MM.1S (cell line): ENCODE measurements around the gene EPHB1.

Experiments
- DNase-seq: peaks from one replicate; pipeline ENCODE4 v3.0.0-alpha.2; 2015
- H2AFZ ChIP-seq: fragments of 300-600 bp; sonication (generic); 2 replicates; pipeline ENCODE4 v1.6.0; 2016; ENCODE audit warnings: antibody characterized with exemption, low read length
- H3F3A ChIP-seq: fragments of 300-600 bp; sonication (generic); 2 replicates; pipeline ENCODE4 v1.6.1; 2016; ENCODE audit warnings: mild to moderate bottlenecking, antibody characterized with exemption, low read length, moderate library complexity, mixed read lengths; ENCODE audit not compliant: insufficient read depth
- H3K27ac ChIP-seq: fragments of 300-600 bp; sonication (generic); 2 replicates; pipeline ENCODE4 v1.5.1; 2016; ENCODE audit warnings: mild to moderate bottlenecking, low read length
- H3K27me3 ChIP-seq: fragments of 300-600 bp; sonication (generic); replicated peaks from 2 replicates; pipeline ENCODE4 v1.6.0; 2016; ENCODE audit warnings: low read length; ENCODE audit not compliant: insufficient read depth
- H3K36me3 ChIP-seq: fragments of 300-600 bp; sonication (generic); replicated peaks from 2 replicates; pipeline ENCODE4 v1.6.1; 2016; ENCODE audit warnings: mild to moderate bottlenecking, low read length, mixed read lengths; ENCODE audit not compliant: insufficient read depth
- H3K4me1 ChIP-seq: fragments of 300-600 bp; sonication (generic); 2 replicates; pipeline ENCODE4 v1.6.1; 2016; ENCODE audit warnings: low read length, mixed read lengths
- H3K4me2 ChIP-seq: fragments of 300-600 bp; sonication (generic); 2 replicates; pipeline ENCODE4 v1.6.0; 2016; ENCODE audit warnings: low read depth, low read length
- H3K4me3 ChIP-seq: fragments of 300-600 bp; sonication (generic); 2 replicates; pipeline ENCODE4 v1.5.1; 2016; ENCODE audit warnings: low read length, mixed read lengths
- H3K79me2 ChIP-seq: fragments of 300-600 bp; sonication (generic); 2 replicates; pipeline ENCODE4 v1.6.1; 2016; ENCODE audit warnings: mixed run types, low read length, mixed read lengths
- H3K9ac ChIP-seq: fragments of 300-600 bp; sonication (generic); 2 replicates; pipeline ENCODE4 v1.6.1; 2016; ENCODE audit warnings: low read length, mixed read lengths
- H3K9me2 ChIP-seq: fragments of 300-600 bp; sonication (generic); replicated peaks from 2 replicates; pipeline ENCODE4 v1.6.1; 2016; ENCODE audit warnings: mild to moderate bottlenecking, low read length, mixed read lengths; ENCODE audit not compliant: insufficient read depth
- H3K9me3 ChIP-seq: fragments of 300-600 bp; sonication (generic); replicated peaks from 2 replicates; pipeline ENCODE4 v1.6.1; 2016; ENCODE audit warnings: mild to moderate bottlenecking, low read length, mixed read lengths; ENCODE audit not compliant: insufficient read depth
- H4K20me1 ChIP-seq: fragments of 300-600 bp; sonication (generic); 2 replicates; pipeline ENCODE4 v1.6.1; 2016; ENCODE audit warnings: mild to moderate bottlenecking, low read length, moderate library complexity, mixed read lengths; ENCODE audit not compliant: insufficient read depth
- EZH2 ChIP-seq: fragments of 300-600 bp; sonication (generic); optimal IDR thresholded peaks from 2 replicates; pipeline ENCODE3; 2017; ENCODE audit warnings: low read depth, mild to moderate bottlenecking, antibody characterized with exemption, low read length, mixed read lengths
- EZH2phosphoT487 ChIP-seq: fragments of 300-600 bp; sonication (generic); IDR thresholded peaks from 2 replicates; pipeline ENCODE4 v1.6.1; 2018; ENCODE audit warnings: antibody characterized with exemption, low read length
- TF ChIP-seq, protein P1 (sequence below): fragments of 300-600 bp; sonication (generic); IDR thresholded peaks from 2 replicates; pipeline ENCODE4 v1.5.1; 2016; ENCODE audit warnings: antibody characterized with exemption, low read length, mixed read lengths

The EPHB1 gene

DNA sequence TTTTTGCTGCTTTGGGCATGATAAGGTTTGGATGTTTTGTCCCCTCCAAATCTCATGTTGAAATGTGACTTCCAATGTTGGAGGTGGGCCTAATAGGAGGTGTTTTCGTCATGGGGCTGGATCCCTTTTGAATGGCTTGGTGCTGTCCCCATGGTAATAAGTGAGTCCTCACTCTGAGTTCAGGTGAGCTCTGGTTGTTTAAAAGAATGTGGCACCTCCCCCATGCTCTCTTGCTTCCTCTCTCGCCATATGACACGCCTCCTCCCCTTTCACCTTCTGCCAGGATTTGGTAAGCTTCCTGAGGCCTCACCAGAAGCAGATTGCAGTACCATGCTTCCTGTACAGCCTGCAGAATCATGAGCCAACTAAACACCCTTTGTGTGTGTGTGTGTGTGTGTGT, 255.5 kb downstream of the EPHB1 start:
- Histone ChIP-seq H2AFZ (no peak overlapping the region), H3K27ac (no peak overlapping the region), H3K27me3 (no peaks in the 10 kb centered on the region), H3K36me3 (no peaks in the 10 kb centered on the region), H4K20me1 (no peaks in the 10 kb centered on the region), H3K4me1 (no peaks in the 10 kb centered on the region), H3K9ac (no peak overlapping the region), H3K4me2 (no peak overlapping the region), H3K9me3 (no peaks in the 10 kb centered on the region), H3K4me3 (no peak overlapping the region), H3K79me2 (no peaks in the 10 kb centered on the region), H3K9me2 (no peaks in the 10 kb centered on the region), H3F3A (no peaks in the 10 kb centered on the region)
- TF ChIP-seq, protein P1, sequence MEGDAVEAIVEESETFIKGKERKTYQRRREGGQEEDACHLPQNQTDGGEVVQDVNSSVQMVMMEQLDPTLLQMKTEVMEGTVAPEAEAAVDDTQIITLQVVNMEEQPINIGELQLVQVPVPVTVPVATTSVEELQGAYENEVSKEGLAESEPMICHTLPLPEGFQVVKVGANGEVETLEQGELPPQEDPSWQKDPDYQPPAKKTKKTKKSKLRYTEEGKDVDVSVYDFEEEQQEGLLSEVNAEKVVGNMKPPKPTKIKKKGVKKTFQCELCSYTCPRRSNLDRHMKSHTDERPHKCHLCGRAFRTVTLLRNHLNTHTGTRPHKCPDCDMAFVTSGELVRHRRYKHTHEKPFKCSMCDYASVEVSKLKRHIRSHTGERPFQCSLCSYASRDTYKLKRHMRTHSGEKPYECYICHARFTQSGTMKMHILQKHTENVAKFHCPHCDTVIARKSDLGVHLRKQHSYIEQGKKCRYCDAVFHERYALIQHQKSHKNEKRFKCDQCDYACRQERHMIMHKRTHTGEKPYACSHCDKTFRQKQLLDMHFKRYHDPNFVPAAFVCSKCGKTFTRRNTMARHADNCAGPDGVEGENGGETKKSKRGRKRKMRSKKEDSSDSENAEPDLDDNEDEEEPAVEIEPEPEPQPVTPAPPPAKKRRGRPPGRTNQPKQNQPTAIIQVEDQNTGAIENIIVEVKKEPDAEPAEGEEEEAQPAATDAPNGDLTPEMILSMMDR: no peak
- no peak for TF ChIP-seq EZH2
- TF ChIP-seq EZH2phosphoT487: no peak
- no peak for DNase-seq

DNA sequence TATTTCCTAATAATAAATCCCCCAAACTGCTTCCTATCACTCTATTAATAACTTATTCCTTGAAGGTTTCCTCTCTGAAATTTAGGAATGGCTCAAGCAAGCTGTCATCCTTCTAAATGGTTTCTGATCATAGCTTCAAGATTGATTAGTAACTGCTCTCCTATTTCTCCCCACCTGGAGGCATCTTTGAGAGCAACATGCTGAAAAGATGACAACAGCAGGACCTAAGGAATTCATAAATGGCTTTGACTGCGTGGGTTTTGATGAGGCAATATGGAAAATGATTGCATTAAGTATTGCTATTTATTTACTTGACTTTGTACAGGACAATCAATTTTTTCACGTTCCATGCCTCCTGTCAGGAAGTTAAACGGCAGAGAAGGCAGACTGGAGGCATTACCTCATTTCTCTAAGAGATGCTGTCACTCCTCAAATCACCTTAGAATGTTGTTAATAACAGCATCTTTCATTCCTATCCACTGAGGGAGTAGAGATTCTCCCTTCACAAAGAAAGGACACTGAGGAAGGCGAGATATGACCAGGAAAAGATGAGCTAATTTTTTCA, 256.4 kb downstream of the EPHB1 start:
- H3K27ac ChIP-seq: no peak overlapping the region
- no peaks in the 10 kb centered on the region for H3K79me2 ChIP-seq
- no peak overlapping the region for H2AFZ ChIP-seq
- no peak overlapping the region for H3K9ac ChIP-seq
- no peaks in the 10 kb centered on the region for H3K9me2 ChIP-seq
- no peaks in the 10 kb centered on the region for H3K36me3 ChIP-seq
- H3F3A ChIP-seq: no peaks in the 10 kb centered on the region
- H3K4me1 ChIP-seq: no peaks in the 10 kb centered on the region
- no peaks in the 10 kb centered on the region for H3K27me3 ChIP-seq
- no peaks in the 10 kb centered on the region for H3K9me3 ChIP-seq
- H3K4me2 ChIP-seq: no peak overlapping the region
- H3K4me3 ChIP-seq: no peak overlapping the region
- H4K20me1 ChIP-seq: no peaks in the 10 kb centered on the region
- DNase-seq: no peak
- TF ChIP-seq EZH2 (no peak), EZH2phosphoT487 (no peak)
- TF ChIP-seq, protein P1: no peak

DNA sequence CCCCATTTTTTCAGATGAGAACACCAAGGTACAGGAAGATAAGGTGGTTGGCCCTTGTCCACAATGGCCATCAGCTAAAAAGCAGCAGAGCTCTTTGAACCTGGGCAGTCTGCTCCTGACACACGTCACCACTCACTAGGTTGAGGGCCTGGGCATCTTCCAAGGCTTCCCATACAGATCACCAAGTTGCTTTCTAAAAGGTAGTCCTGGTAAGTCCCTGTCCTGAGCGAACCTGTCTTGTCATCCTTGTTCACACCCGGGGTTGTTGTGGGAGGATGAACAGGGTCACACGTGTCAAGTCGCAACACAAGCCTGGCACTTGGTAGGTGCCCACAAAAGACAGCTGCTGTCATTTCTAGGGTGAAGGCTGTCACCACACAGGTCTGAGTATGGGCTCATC, 260.4 kb downstream of the EPHB1 start:
- Histone ChIP-seq H3K9me2 (no peaks in the 10 kb centered on the region), H3K4me3 (no peak overlapping the region), H3K9me3 (no peaks in the 10 kb centered on the region), H4K20me1 (no peaks in the 10 kb centered on the region), H2AFZ (no peak overlapping the region), H3K36me3 (no peaks in the 10 kb centered on the region), H3F3A (no peaks in the 10 kb centered on the region), H3K27me3 (no peaks in the 10 kb centered on the region), H3K9ac (no peak overlapping the region), H3K4me1 (no peaks in the 10 kb centered on the region), H3K79me2 (no peaks in the 10 kb centered on the region), H3K4me2 (no peak overlapping the region), H3K27ac (no peak overlapping the region)
- no peak for TF ChIP-seq EZH2
- TF ChIP-seq, protein P1: no peak
- TF ChIP-seq EZH2phosphoT487: no peak
- DNase-seq: no peak
